IMR-90 (cell line): ENCODE data around the gene CDH13. TPM values are rescaled to one million over a fixed set of nuclear protein-coding genes. Genes with fewer than 3 reads are reported as not detected.

Experiments used
- ATAC-seq: fragments of 200-7000 bp; cut with Tn5 transposase; 2 replicates; pipeline ENCODE4 v1.9.1; 2020; ENCODE audit warnings: low read depth, mild to moderate bottlenecking, moderate library complexity
- BruUV-seq: library from RNA; stranded (reverse); fragments of 400-500 nt; replicated peaks from 2 replicates; lab custom pipeline; 2021; lab: Mats Ljungman, UMichigan
- CTCF ChIA-PET: fragments of 300-600 bp; formaldehyde crosslinking; extraction: SDS; loops from one replicate; lab custom pipeline; 2021; ENCODE audit warnings: antibody characterized with exemption; lab: Yijun Ruan, JAX
- POLR2A ChIA-PET: fragments of 300-600 bp; sonication (Branson Sonifier 250); formaldehyde crosslinking; loops from one replicate; lab custom pipeline; 2022; ENCODE audit warnings: antibody characterized with exemption; ENCODE audit not compliant: unreplicated experiment; lab: Charles Lee
- DNase-seq: peaks from one replicate; pipeline ENCODE4 v3.0.0; 2013
- H2AFZ ChIP-seq: replicated peaks from 2 replicates; pipeline ENCODE3; 2013; ENCODE audit warnings: low read length, mild to moderate bottlenecking; ENCODE audit not compliant: poor library complexity
- H2AK5ac ChIP-seq: 2 replicates; pipeline ENCODE4 v1.6.1; 2013; ENCODE audit warnings: low read depth, low read length, inconsistent platforms
- H2AK9ac ChIP-seq: replicated peaks from 2 replicates; pipeline ENCODE3; 2013; ENCODE audit warnings: mild to moderate bottlenecking, low read depth, low read length, moderate library complexity; ENCODE audit not compliant: poor library complexity
- H2BK120ac ChIP-seq: 2 replicates; pipeline ENCODE4 v1.6.1; 2013; ENCODE audit warnings: low read depth, low read length, inconsistent platforms
- H2BK15ac ChIP-seq: 3 replicates; pipeline ENCODE4 v1.6.1; 2013; ENCODE audit warnings: low read depth, low read length, inconsistent platforms
- H2BK20ac ChIP-seq: 2 replicates; pipeline ENCODE4 v1.6.1; 2013; ENCODE audit warnings: low read depth, mild to moderate bottlenecking, inconsistent platforms, low read length, moderate library complexity
- H2BK5ac ChIP-seq: 2 replicates; pipeline ENCODE4 v1.6.1; 2013; ENCODE audit warnings: mild to moderate bottlenecking, low read depth, low read length, inconsistent platforms; ENCODE audit not compliant: poor library complexity, severe bottlenecking
- H3K14ac ChIP-seq: replicated peaks from 2 replicates; pipeline ENCODE4 v1.6.1; 2013; ENCODE audit warnings: low read depth, low read length, inconsistent platforms
- H3K18ac ChIP-seq: 2 replicates; pipeline ENCODE4 v1.6.1; 2013; ENCODE audit warnings: low read depth, low read length, control low read depth
- H3K23ac ChIP-seq: 2 replicates; pipeline ENCODE4 v1.6.1; 2013; ENCODE audit warnings: low read depth, low read length, inconsistent platforms
- H3K27ac ChIP-seq: 2 replicates; pipeline ENCODE4 v1.5.1; 2013; ENCODE audit warnings: mild to moderate bottlenecking, control low read depth, low read length; ENCODE audit not compliant: insufficient read depth
- H3K27me3 ChIP-seq: 2 replicates; pipeline ENCODE4 v1.6.1; 2013; ENCODE audit warnings: low read length; ENCODE audit not compliant: control insufficient read depth, insufficient read depth
- H3K36me3 ChIP-seq: 2 replicates; pipeline ENCODE4 v1.6.1; 2013; ENCODE audit warnings: low read length, mixed read lengths; ENCODE audit not compliant: control insufficient read depth, insufficient read depth
- H3K4ac ChIP-seq: 2 replicates; pipeline ENCODE4 v1.6.1; 2013; ENCODE audit warnings: low read depth, low read length, inconsistent platforms
- H3K4me1 ChIP-seq: 2 replicates; pipeline ENCODE4 v1.6.1; 2013; ENCODE audit warnings: low read length, mixed read lengths; ENCODE audit not compliant: control insufficient read depth, insufficient read depth
- H3K4me2 ChIP-seq: 2 replicates; pipeline ENCODE4 v1.6.1; 2013; ENCODE audit warnings: low read depth, mild to moderate bottlenecking, control low read depth, low read length, moderate library complexity
- H3K4me3 ChIP-seq: 2 replicates; pipeline ENCODE4 v1.5.1; 2013; ENCODE audit warnings: low read depth, mild to moderate bottlenecking, control low read depth, low read length, moderate library complexity; ENCODE audit not compliant: insufficient read depth
- H3K56ac ChIP-seq: 2 replicates; pipeline ENCODE4 v1.6.1; 2013; ENCODE audit warnings: low read length, inconsistent platforms; ENCODE audit not compliant: insufficient read depth; ENCODE audit errors: extremely low read depth
- H3K79me1 ChIP-seq, 2 experiments: 2 replicates each; pipeline ENCODE4 v1.6.1; 2013; ENCODE audit warnings: low read length in 2 of 2, inconsistent platforms in 1 of 2, low read depth in 1 of 2
- H3K9ac ChIP-seq: 2 replicates; pipeline ENCODE4 v1.6.1; 2013; ENCODE audit warnings: low read depth, low read length, control low read depth
- H3K9me1 ChIP-seq: 2 replicates; pipeline ENCODE4 v1.6.1; 2013; ENCODE audit warnings: low read length, inconsistent platforms; ENCODE audit not compliant: insufficient read depth
- H3K9me3 ChIP-seq: 2 replicates; pipeline ENCODE4 v1.6.1; 2013; ENCODE audit warnings: low read length; ENCODE audit not compliant: control insufficient read depth, insufficient read depth
- H4K20me1 ChIP-seq: 2 replicates; pipeline ENCODE4 v1.6.1; 2013; ENCODE audit warnings: low read length, inconsistent platforms; ENCODE audit not compliant: insufficient read depth
- H4K5ac ChIP-seq: 2 replicates; pipeline ENCODE4 v1.6.1; 2013; ENCODE audit warnings: mild to moderate bottlenecking, low read depth, low read length, control low read depth
- H4K8ac ChIP-seq, 2 experiments: 2 replicates each; pipeline ENCODE4 v1.6.1; 2013; ENCODE audit warnings: low read depth in 2 of 2, low read length in 2 of 2, control low read depth in 1 of 2, inconsistent platforms in 1 of 2
- H4K91ac ChIP-seq: 2 replicates; pipeline ENCODE4 v1.6.1; 2013; ENCODE audit warnings: low read depth, low read length, inconsistent platforms; ENCODE audit not compliant: insufficient read depth
- WGBS, 2 experiments: methylation state at CpG; one replicate each; pipeline versions ENCODE4 v1.1.5 to v1.1.7; 2013; ENCODE audit warnings: missing lambda C conversion rate in 2 of 2; ENCODE audit not compliant: insufficient read length in 1 of 2; ENCODE audit errors: extremely low coverage in 2 of 2; 5-methylcytosine and 5-hydroxymethylcytosine counted together
- dilution Hi-C: fragments of 300-500 bp; cut with HindIII; formaldehyde crosslinking; loops from one replicate; pipeline ENCODE4 v1.14.3; 2018; ENCODE audit warnings: low sequenced_read_pairs; ENCODE audit not compliant: unreplicated experiment
- in situ Hi-C: fragments of 300-500 bp; cut with MboI; formaldehyde crosslinking; loops from 3 replicates; pipeline ENCODE4 v1.14.3; 2019; ENCODE audit warnings: low sequenced_read_pairs, inconsistent platforms, mixed read lengths
- intact Hi-C: fragments of 100-400 bp; cut with micrococcal nuclease; formaldehyde crosslinking; loops from 2 replicates; pipeline ENCODE4 v1.10.0; 2022
- polyA plus RNA-seq, 3 experiments: library from polyadenylated mRNA; depleted of rRNA; stranded (reverse); fragments of >200 nt; gene quantifications; 2 replicates each; pipeline ENCODE4 v1.2.3, GENCODE V29; 2012; ENCODE audit warnings: low replicate concordance in 1 of 3
- total RNA-seq: library from RNA; depleted of rRNA; stranded (reverse); fragments of >200 nt; gene quantifications from 2 replicates; pipeline ENCODE4 v1.2.3, GENCODE V29; 2012
- TF ChIP-seq, protein P1 (sequence below): fragments of 150-350 bp; IDR thresholded peaks from 2 replicates; pipeline ENCODE4 v1.6.1; 2017; ENCODE audit warnings: mild to moderate bottlenecking, antibody characterized with exemption, low read length, low read depth

Gene CDH13
- total and polyA plus RNA-seq, 2 of the 4 experiments (the other 2 are of a cell fraction), result 61.6 to 74.7 TPM

- Histone ChIP-seq H2AK5ac (no peak overlapping the region), H4K91ac (no peak overlapping the region), H3K36me3 (no peaks in the 10 kb centered on the region), H3K4ac (no peak overlapping the region), H3K14ac (0 out of 2 replicates have a peak overlapping the region, but pooled peaks have one; percentile 7), H3K9me1 (0 out of 2 replicates have a peak, but pooled peaks cover 7% of the 10 kb centered on the region), H3K18ac (no peak overlapping the region), H3K27ac (no peak overlapping the region), H2BK5ac (no peak overlapping the region), H3K4me3 (no peak overlapping the region), H2AFZ (no peak overlapping the region), H4K8ac (no peak overlapping the region), H2BK120ac (no peak overlapping the region), H4K20me1 (no peaks in the 10 kb centered on the region), H3K4me2 (no peak overlapping the region), H3K56ac (no peak overlapping the region), H3K4me1 (no peaks in the 10 kb centered on the region), H3K27me3 (no peaks in the 10 kb centered on the region), H2AK9ac (no peak overlapping the region), H2BK20ac (no peak overlapping the region), H3K9ac (no peak overlapping the region), H4K5ac (no peak overlapping the region), H3K9me3 (no peaks in the 10 kb centered on the region), H3K79me1 (peaks cover 3 to 23% of the 10 kb centered on the region in 2 experiments; a peak in 3 of 4 replicates), H2BK15ac (no peak overlapping the region), H3K23ac (no peak overlapping the region)
- WGBS, 2 experiments, result 80% methylated on average over 1 of the region's 4 CpGs; no CpG with 5 or more reads in 1 of the 2 experiments
- CTCF ChIA-PET, result interaction anchor here (0.6 kb wide), 1 partner anchor 341 kb away, joined by 3 read pairs; no protein-coding TSS in a partner anchor
- ATAC-seq (no peak), DNase-seq (no peak)
- TF ChIP-seq, protein P1, sequence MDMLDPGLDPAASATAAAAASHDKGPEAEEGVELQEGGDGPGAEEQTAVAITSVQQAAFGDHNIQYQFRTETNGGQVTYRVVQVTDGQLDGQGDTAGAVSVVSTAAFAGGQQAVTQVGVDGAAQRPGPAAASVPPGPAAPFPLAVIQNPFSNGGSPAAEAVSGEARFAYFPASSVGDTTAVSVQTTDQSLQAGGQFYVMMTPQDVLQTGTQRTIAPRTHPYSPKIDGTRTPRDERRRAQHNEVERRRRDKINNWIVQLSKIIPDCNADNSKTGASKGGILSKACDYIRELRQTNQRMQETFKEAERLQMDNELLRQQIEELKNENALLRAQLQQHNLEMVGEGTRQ, result no peak
- POLR2A ChIA-PET, result no interaction called here
- BruUV-seq, result no TSS peak
- intact Hi-C loops, result no loop called here
- dilution Hi-C loops, result no loop called here
- in situ Hi-C loops, result no loop called here
These were observed 273.1 kb downstream of the CDH13 start for GRCh38 chr16:82899731-82900450.
